ENCODE results near the gene OVCH2.

The OVCH2 gene

DNA sequence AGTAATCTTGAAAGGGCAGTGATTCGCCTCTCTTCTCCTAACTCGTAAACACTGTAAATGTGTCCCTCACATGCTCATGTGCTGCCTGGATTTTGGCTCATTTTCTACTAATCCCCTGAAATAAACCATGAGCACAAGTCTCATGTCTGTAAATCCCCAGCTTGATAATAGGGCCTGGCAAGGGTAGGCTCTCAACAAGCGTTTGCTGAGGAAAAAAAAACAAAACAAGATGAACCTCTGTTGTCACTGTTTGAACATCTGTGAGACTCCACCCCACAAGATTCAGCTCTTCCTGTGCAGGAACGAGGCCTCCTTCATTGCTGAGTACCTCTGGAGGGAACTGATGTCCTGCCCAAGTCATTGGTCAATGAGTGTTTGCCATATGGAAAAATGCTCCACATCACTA, 28.5 kb downstream of the OVCH2 start:
- no peak overlapping the region for H3K4me3 ChIP-seq (ENCODE audit: low read length)
- TF ChIP-seq ZNF274 (IDR thresholded peaks at IDR 0.05; ENCODE audit: low read depth, low read length), result no peak

DNA sequence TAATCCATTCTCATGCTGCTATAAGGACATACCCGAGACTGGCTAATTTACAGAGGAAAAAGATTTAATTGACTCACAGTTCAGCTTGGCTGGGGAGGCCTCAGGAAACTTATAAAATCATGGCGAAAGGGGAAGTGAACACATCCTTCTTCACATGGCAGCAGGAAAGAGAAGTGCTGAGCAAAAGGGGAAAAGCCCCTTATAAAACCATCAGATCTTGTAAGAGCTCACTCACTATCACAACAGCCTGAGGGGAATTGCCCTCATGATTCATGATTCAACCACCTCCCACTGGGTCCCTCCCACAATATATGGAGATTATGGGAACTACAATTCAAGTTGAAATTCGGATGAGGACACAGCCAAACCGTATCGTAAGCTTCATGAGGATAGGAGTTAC, 29.2 kb downstream of the OVCH2 start:
- H3K4me3 ChIP-seq (ENCODE audit: low read length), result no peak overlapping the region
- no peak for TF ChIP-seq ZNF274 (IDR thresholded peaks at IDR 0.05; ENCODE audit: low read depth, low read length)

DNA sequence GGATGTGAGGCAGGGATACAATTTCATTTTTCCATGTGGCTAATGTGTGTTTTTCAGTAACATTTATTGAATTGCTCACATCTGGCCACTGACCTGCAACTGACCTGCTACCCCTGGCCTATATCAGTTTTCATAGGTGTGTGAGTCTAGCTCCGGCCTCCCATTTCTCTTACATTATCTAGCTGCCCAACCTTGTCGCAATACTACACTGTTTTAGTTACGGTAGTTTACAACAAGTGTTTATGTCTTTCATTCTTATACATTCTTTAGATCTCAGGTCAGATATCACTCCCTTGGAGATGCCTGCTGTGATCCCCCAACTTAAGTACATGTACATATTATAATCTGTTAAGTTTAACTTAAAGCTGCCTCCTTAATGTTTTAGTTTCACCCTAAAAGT, 30.6 kb downstream of the OVCH2 start:
- TF ChIP-seq ZNF274 (IDR thresholded peaks at IDR 0.05; ENCODE audit: low read depth, low read length), result no peak
- H3K4me3 ChIP-seq (ENCODE audit: low read length), result no peak overlapping the region

DNA sequence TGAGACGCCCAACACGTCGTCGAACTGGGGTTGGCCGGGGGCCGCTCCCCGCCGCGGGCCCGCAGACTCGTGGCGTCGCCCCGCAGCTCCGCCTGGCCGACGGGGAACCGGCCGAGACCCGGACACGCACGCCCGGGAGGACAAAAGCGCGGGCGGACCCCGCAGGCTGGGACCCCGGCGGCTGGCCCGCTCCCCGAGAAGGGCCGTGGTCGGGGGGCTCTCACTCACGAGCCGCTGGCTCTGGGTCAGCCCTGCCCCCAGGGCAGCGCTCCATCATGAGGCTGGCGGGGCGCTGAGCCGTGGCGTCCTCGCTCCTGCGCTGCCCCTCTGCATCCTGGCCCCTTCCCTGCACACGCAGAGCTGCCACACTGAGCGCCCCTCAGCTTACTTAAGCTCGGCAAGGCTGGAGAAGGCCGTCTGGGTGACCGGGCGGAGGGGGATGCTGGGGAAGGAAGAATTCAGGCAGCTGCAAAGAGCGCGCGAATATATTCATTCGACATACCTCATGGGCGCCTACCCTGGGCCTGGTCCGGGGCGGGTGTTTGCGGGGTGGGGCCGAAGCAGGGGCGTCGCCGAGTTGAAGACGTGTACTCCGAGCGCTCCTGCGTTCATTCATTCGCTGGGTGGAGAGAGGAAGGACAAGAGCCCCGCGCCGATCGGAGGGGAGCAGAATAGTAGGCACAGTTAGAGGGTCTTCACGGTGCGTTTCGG, 32.4 kb downstream of the OVCH2 start:
- H3K4me3 ChIP-seq (ENCODE audit: low read length), result peak overlapping the region; percentile 2; the same call in 1 of the 2 replicates
- TF ChIP-seq ZNF274 (IDR thresholded peaks at IDR 0.05; ENCODE audit: low read depth, low read length), result no peak

DNA sequence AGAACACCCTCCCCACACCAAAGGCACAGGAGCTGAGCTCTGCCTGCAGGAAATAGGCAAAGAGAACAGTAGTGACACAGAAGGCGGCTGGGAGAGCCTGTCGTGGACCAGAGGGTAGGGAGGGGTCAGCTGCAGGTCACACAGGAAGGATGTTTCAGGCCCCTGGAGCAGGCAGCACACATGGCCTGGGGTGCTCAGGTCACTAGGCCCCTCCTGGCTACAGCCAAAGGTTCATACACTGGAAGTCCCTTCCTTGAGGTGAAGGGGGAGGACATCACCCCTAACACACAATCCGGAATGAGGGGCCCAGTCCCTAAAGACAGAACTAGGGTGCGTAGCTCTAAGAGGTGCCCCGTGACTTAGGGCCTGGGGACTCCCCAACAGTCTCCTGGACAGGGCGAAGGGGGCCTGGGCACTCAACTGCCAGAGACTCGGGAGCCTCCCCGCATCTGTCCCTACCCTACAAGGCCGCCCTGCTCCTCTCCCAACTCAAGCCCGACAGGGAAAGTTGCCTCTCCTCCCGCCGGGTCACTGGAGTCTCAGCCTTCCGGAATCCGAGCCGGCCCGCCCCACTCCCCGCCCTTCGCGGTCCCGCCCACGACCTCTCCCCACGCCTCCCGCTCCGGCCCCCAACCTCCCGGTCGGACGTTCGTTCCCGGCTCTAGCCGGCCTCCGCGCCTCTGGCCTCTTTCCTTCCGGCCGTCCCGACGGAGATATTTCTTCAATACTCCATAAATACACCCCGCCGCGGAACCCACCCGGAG, 33.1 kb downstream of the OVCH2 start, which contains the start of gene CYB5R2:
Gene CYB5R2 (minus strand): TSS at position 541 of the 764 bp plus-strand sequence. CDS start 675 bp downstream, outside the sequence.
- peak within 1 kb of the TSS; percentile 2; the same call in 1 of the 2 replicates for H3K4me3 ChIP-seq (ENCODE audit: low read length)
- TF ChIP-seq ZNF274 (IDR thresholded peaks at IDR 0.05; ENCODE audit: low read depth, low read length), result no peak

DNA sequence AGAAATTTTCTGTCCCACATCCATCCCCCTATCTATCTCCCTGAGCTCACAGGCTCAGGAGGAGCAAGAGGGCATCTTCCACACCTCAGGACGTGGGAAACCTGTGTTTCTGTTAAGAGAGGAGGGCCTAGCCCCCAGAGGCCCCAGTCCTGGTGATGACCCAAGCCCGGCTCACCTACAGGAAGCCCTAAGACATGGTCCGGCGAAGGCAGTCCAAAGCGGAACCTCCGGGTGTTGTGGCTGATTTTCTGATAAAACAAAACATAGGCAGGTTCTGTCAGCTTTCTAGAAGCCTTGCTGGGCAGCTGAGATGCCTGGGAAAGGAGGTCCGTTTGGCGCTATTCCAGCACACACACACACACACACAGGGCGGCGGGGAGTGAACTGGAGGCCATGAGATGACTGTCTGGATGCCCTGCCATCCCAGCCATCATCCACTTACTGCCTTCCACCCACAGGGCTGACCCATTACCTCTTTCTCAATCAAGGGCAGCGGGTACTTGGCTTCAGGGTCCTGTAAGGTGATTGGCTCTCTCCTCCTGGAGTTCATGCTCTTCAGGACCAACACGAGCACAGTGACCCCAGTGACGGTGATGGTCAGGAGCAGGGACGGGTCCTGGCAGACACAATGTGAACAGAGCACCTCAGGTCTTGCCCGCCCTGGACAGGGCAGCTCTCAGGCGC, 33.9 kb downstream of the OVCH2 start:
- no peak overlapping the region for H3K4me3 ChIP-seq (ENCODE audit: low read length)
- TF ChIP-seq ZNF274 (IDR thresholded peaks at IDR 0.05; ENCODE audit: low read depth, low read length), result no peak

DNA sequence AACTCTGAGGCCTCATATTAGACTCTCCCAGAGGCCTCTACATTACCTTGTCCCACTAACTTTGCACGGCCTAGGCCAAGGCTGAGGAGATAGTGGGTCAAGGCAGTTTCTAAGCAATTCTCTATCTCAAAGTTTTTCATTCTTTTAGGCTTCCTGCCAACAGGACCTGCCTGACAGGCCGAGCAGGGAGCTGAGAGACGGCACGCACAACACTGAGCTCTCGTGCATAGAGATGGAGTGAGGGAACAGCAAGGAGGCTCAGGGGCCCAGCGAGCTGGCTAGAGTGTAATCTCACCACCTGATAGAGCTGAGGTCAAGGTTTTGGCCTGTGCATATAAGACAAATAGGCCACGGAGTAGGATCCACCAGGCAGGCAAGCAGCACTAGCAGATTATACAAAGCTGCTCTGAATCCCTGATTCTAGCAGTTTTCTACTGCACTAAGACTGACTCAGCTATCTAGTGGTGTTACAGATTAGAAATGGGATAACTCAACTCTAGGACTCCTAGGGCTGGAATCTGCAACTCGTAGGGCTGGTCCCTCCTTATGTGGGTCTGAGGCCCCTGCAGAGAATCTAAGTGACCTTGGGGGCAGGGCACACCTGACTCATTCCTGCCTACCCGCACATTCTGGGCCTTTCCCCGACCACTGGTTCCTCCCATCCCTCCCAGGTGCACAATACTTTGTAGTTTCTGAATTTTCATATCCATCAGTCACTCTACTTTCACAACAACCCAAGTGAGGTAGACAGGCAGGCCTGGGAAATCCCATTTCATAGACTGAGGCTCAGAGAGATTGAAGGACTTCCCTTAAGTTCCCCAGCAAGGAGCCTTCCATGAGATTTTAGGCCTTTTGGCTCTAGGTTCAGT, 34.7 kb downstream of the OVCH2 start:
- no peak for TF ChIP-seq ZNF274 (IDR thresholded peaks at IDR 0.05; ENCODE audit: low read depth, low read length)
- no peak overlapping the region for H3K4me3 ChIP-seq (ENCODE audit: low read length)

DNA sequence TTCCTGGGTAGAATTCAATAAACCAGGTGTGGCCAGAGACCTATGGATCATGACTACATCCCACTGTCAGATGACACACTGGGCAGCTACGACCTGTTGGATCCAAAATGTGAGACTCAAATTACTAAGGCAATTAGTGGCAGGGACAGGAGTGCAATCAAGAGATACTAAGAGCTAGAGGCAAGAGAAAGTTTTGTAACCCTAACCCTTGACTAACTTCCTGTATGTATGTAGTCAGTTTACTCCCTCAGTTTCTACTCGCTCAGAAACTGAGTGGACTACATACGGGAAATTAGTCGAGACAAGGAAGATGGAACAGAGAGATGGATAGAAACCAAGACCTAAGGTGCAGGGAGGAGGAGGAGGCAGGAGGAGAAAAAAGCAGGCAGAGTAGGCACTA, 35.6 kb downstream of the OVCH2 start:
- no peak overlapping the region for H3K4me3 ChIP-seq (ENCODE audit: low read length)
- TF ChIP-seq ZNF274 (IDR thresholded peaks at IDR 0.05; ENCODE audit: low read depth, low read length), result no peak

DNA sequence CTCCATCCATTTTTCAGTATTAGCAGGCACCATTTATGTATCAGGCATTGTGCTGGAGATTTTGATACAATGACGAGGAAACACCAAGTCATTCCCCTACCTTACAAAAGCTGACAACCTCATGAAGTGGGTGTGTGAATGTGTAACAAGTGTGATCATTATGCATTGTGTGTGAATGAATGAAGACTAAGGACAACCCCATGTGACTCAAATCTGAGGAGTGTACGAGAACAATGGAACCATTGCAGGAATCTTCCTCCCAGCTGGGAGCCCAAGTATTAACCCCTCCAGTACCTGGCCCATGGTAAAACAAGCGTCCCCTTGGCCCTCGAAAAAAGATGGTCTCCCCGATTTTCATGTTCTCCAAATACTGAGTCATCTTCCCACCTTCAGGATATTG, 37.4 kb downstream of the OVCH2 start:
- TF ChIP-seq ZNF274 (IDR thresholded peaks at IDR 0.05; ENCODE audit: low read depth, low read length), result no peak

DNA sequence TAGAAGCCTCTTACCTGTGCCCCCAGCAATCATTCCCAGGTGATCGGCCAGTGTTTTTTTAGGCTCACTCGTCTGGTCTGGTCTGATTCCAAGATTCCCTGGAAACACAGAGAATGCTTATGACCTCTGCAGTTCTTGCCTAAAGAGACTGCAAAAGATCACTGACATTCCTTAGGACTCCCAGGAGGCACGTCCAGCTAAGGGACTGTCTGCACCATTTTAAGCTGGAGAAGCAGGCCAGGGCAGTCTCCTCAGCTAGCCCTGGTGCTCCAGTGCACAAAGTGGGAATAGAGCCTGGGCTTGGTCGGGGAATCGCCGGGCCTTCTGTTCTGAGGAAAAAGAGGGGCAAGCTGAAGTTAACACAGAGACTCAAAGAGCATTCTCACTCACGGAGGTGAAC, 37.8 kb downstream of the OVCH2 start:
- no peak overlapping the region for H3K4me3 ChIP-seq (ENCODE audit: low read length)
- TF ChIP-seq ZNF274 (IDR thresholded peaks at IDR 0.05; ENCODE audit: low read depth, low read length), result no peak

More for the DNA sequence above, 37.4 kb downstream of the OVCH2 start:
- H3K4me3 ChIP-seq (ENCODE audit: low read length), result no peak overlapping the region

DNA sequence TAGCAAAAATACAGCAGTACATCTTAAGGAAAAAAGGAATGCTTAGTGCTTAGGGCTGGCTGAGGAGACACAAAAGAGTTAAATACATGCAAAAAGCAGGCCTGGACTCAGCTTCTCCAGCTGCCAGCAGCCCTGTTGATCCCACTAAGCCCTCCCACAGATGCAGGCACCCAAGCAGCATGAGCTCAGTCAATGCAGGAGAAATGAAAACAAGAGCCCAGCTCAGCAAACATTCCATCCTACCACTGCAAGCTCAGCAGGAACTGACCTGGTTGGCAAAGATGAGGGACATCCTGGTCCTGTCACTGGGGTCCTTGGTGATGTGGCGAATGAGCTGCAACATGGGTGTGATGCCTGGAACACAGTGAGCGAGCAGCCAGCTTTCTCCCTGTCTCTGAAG, 38.8 kb downstream of the OVCH2 start:
- no peak overlapping the region for H3K4me3 ChIP-seq (ENCODE audit: low read length)
- no peak for TF ChIP-seq ZNF274 (IDR thresholded peaks at IDR 0.05; ENCODE audit: low read depth, low read length)

DNA sequence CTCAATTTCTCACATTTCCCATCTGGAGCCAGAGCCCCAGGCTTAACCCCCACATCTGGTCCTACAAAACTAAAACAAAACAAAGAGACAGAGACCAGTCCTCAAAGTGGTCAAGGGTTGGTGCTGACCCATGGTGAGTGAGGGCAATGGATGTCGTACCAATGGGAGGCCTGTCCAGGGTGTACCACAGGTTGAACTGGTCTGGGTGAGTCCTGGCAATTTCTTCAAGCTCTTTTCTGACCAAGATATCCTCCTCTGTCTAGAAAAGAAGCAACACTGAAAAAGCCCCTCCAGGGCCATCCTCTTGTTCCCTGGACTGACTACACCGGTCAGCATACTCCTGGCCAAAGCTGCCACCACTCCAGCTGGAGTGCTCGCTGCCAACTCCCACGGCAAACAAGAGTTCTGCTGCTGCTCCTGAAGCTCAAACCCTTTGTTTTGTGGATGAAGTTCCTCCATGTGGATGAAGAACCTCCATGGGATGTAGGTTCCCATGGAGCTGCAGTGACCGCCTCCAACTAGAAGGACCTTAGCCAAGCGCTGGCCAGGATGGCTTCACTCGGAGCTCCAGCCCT, 39.9 kb downstream of the OVCH2 start:
- no peak for TF ChIP-seq ZNF274 (IDR thresholded peaks at IDR 0.05; ENCODE audit: low read depth, low read length)
- no peak overlapping the region for H3K4me3 ChIP-seq (ENCODE audit: low read length)

DNA sequence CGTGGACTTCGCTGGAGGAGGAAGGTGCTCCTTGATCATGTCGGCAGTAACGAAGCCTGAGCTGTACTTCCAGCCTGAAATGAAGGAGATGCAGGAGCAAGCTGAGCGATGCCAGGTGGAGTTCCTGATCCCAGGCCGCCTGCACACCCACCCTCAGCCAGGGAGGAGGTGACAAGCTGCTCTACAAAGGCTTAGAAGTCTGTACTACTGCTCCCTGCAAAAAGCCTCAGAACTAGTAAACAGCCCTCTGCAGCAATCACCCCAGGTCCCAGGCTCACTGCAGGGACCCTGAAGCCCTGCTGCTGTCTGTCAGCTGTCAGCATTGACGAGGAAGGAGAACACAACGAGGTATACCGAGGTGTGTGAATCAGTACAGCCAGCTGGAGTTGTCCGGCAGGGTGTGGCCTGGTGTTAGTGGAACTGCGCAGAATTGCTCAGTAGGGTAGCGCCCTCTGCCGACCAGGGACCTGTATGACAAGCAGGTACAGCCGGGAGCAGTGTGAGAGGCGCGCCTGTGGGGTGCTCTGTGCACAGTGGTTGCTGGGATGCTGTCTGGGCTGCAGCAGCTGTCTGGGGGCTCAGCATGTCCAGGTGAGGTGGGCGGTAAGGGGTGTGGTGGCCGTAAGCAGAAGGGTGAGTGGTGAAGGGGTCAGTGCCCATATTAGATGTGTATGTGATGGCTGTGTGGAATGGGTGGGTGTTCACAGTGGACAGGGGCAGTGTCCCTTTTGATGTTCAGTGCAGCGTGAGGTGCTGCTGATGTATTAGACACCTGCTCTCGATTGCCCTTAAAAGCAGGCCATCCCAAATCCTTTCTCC, 40.6 kb downstream of the OVCH2 start:
- no peak for TF ChIP-seq ZNF274 (IDR thresholded peaks at IDR 0.05; ENCODE audit: low read depth, low read length)
- H3K4me3 ChIP-seq (ENCODE audit: low read length), result no peak overlapping the region
